ENCODE measurements around the gene DDO.
"Not testable (repeated sequence)": the region's sequence is repeated elsewhere in the genome, so short reads cannot be mapped to it uniquely, and the experiment has no call there.

The DDO gene

GRCh38 chr6:110415086-110415916 lies at the start of gene DDO:
Gene DDO (minus strand): TSS chr6:110415575. CDS start chr6:110413462, 2,113 bp downstream.
- Mint-ChIP-seq H3K4me3 (peak within 1 kb of the TSS; percentile 56), H3K27ac (ENCODE audit: low read depth) (peak within 1 kb of the TSS; percentile 50), H3K9me3 (no peaks in the 10 kb centered on the region), H3K4me1 (peaks cover 11% of the 10 kb centered on the region), H3K36me3 (ENCODE audit: insufficient read depth) (no peaks in the 10 kb centered on the region), H3K27me3 (peaks cover 34% of the 10 kb centered on the region)
- DNase-seq (ENCODE audit: low spot score in 2 of 2) (no peak), ATAC-seq (replicated peaks; ENCODE audit: extremely low read depth, poor library complexity, severe bottlenecking) (no peak)

- no peak for DNase-seq (ENCODE audit: low spot score in 2 of 2)
- H3K27ac Mint-ChIP-seq (ENCODE audit: low read depth): no peak overlapping the region
- peaks cover 42% of the 10 kb centered on the region for H3K27me3 Mint-ChIP-seq
- no peak for ATAC-seq (replicated peaks; ENCODE audit: extremely low read depth, poor library complexity, severe bottlenecking)
- no peaks in the 10 kb centered on the region for H3K9me3 Mint-ChIP-seq
- no peaks in the 10 kb centered on the region for H3K4me1 Mint-ChIP-seq
- no peak overlapping the region for H3K4me3 Mint-ChIP-seq
- no peaks in the 10 kb centered on the region for H3K36me3 Mint-ChIP-seq (ENCODE audit: insufficient read depth)
Observed at GRCh38 chr6:110462884-110463481, 47.6 kb upstream of the DDO start.

- ATAC-seq (replicated peaks; ENCODE audit: extremely low read depth, poor library complexity, severe bottlenecking) (no peak), DNase-seq (ENCODE audit: low spot score in 2 of 2) (no peak)
- Mint-ChIP-seq H3K27ac (ENCODE audit: low read depth) (no peak overlapping the region), H3K9me3 (no peaks in the 10 kb centered on the region), H3K4me3 (no peak overlapping the region), H3K27me3 (peaks cover 50% of the 10 kb centered on the region), H3K4me1 (no peaks in the 10 kb centered on the region), H3K36me3 (ENCODE audit: insufficient read depth) (no peaks in the 10 kb centered on the region)
Observed at GRCh38 chr6:110461376-110461775, 46.0 kb upstream of the DDO start.

GRCh38 chr6:110459137-110459536 lies 43.8 kb upstream of the DDO start:
- Mint-ChIP-seq H3K27me3 (peaks cover 40% of the 10 kb centered on the region), H3K4me1 (no peaks in the 10 kb centered on the region), H3K27ac (ENCODE audit: low read depth) (no peak overlapping the region), H3K4me3 (no peak overlapping the region), H3K36me3 (ENCODE audit: insufficient read depth) (no peaks in the 10 kb centered on the region), H3K9me3 (no peaks in the 10 kb centered on the region)
- ATAC-seq (replicated peaks; ENCODE audit: extremely low read depth, poor library complexity, severe bottlenecking) (no peak), DNase-seq (ENCODE audit: low spot score in 2 of 2) (no peak)

- no peak for DNase-seq (ENCODE audit: low spot score in 2 of 2)
- Mint-ChIP-seq H3K36me3 (ENCODE audit: insufficient read depth) (no peaks in the 10 kb centered on the region), H3K9me3 (no peaks in the 10 kb centered on the region), H3K27me3 (peaks cover 39% of the 10 kb centered on the region), H3K4me1 (no peaks in the 10 kb centered on the region), H3K27ac (ENCODE audit: low read depth) (no peak overlapping the region), H3K4me3 (no peak overlapping the region)
- ATAC-seq (replicated peaks; ENCODE audit: extremely low read depth, poor library complexity, severe bottlenecking): no peak
Observed at GRCh38 chr6:110458476-110458875, 43.1 kb upstream of the DDO start.

- not testable (repeated sequence) for H3K27ac Mint-ChIP-seq (ENCODE audit: low read depth); DNase-seq (ENCODE audit: low spot score in 2 of 2); ATAC-seq (replicated peaks; ENCODE audit: extremely low read depth, poor library complexity, severe bottlenecking); H3K9me3 Mint-ChIP-seq; H3K36me3 Mint-ChIP-seq (ENCODE audit: insufficient read depth); H3K4me3 Mint-ChIP-seq; H3K4me1 Mint-ChIP-seq
- peaks cover 45% of the 10 kb centered on the region for H3K27me3 Mint-ChIP-seq
Observed at GRCh38 chr6:110457567-110458175, 42.3 kb upstream of the DDO start.

GRCh38 chr6:110456694-110457093 lies 41.3 kb upstream of the DDO start:
- Mint-ChIP-seq H3K27ac (ENCODE audit: low read depth) (no peak overlapping the region), H3K4me3 (no peak overlapping the region)
- no peak for ATAC-seq (replicated peaks; ENCODE audit: extremely low read depth, poor library complexity, severe bottlenecking)

GRCh38 chr6:110449541-110449895 lies 34.1 kb upstream of the DDO start:
- Mint-ChIP-seq H3K36me3 (ENCODE audit: insufficient read depth) (no peaks in the 10 kb centered on the region), H3K27me3 (peaks cover 46% of the 10 kb centered on the region), H3K27ac (ENCODE audit: low read depth) (no peak overlapping the region), H3K4me1 (no peaks in the 10 kb centered on the region), H3K9me3 (no peaks in the 10 kb centered on the region), H3K4me3 (no peak overlapping the region)
- ATAC-seq (replicated peaks; ENCODE audit: extremely low read depth, poor library complexity, severe bottlenecking) (no peak), DNase-seq (ENCODE audit: low spot score in 2 of 2) (no peak)

More at GRCh38 chr6:110456694-110457093, 41.3 kb upstream of the DDO start:
- Mint-ChIP-seq H3K27me3 (peaks cover 55% of the 10 kb centered on the region), H3K9me3 (no peaks in the 10 kb centered on the region), H3K36me3 (ENCODE audit: insufficient read depth) (no peaks in the 10 kb centered on the region), H3K4me1 (no peaks in the 10 kb centered on the region)
- DNase-seq (ENCODE audit: low spot score in 2 of 2): no peak

GRCh38 chr6:110448846-110449540 lies 33.6 kb upstream of the DDO start:
- H3K4me3 Mint-ChIP-seq: no peak overlapping the region
- no peaks in the 10 kb centered on the region for H3K36me3 Mint-ChIP-seq (ENCODE audit: insufficient read depth)
- H3K27ac Mint-ChIP-seq (ENCODE audit: low read depth): no peak overlapping the region
- H3K4me1 Mint-ChIP-seq: no peaks in the 10 kb centered on the region
- peaks cover 46% of the 10 kb centered on the region for H3K27me3 Mint-ChIP-seq
- DNase-seq (ENCODE audit: low spot score in 2 of 2) (no peak), ATAC-seq (replicated peaks; ENCODE audit: extremely low read depth, poor library complexity, severe bottlenecking) (no peak)
- no peaks in the 10 kb centered on the region for H3K9me3 Mint-ChIP-seq

- DNase-seq (ENCODE audit: low spot score in 2 of 2): no peak
- peaks cover 46% of the 10 kb centered on the region for H3K27me3 Mint-ChIP-seq
- no peak for ATAC-seq (replicated peaks; ENCODE audit: extremely low read depth, poor library complexity, severe bottlenecking)
- H3K9me3 Mint-ChIP-seq: no peaks in the 10 kb centered on the region
- H3K36me3 Mint-ChIP-seq (ENCODE audit: insufficient read depth): no peaks in the 10 kb centered on the region
- H3K4me3 Mint-ChIP-seq: no peak overlapping the region
- no peak overlapping the region for H3K27ac Mint-ChIP-seq (ENCODE audit: low read depth)
- H3K4me1 Mint-ChIP-seq: no peaks in the 10 kb centered on the region
Observed at GRCh38 chr6:110447761-110448160, 32.4 kb upstream of the DDO start.

- ATAC-seq (replicated peaks; ENCODE audit: extremely low read depth, poor library complexity, severe bottlenecking): no peak
- no peak overlapping the region for H3K4me3 Mint-ChIP-seq
- H3K27ac Mint-ChIP-seq (ENCODE audit: low read depth): no peak overlapping the region
Observed at GRCh38 chr6:110446405-110446804, 31.0 kb upstream of the DDO start.

GRCh38 chr6:110440026-110440425 lies 24.7 kb upstream of the DDO start:
- no peak overlapping the region for H3K4me3 Mint-ChIP-seq
- peaks cover 78% of the 10 kb centered on the region for H3K27me3 Mint-ChIP-seq
- peaks cover 3% of the 10 kb centered on the region for H3K36me3 Mint-ChIP-seq (ENCODE audit: insufficient read depth)
- no peak for ATAC-seq (replicated peaks; ENCODE audit: extremely low read depth, poor library complexity, severe bottlenecking)
- no peaks in the 10 kb centered on the region for H3K4me1 Mint-ChIP-seq
- H3K9me3 Mint-ChIP-seq: peaks cover 2% of the 10 kb centered on the region
- no peak overlapping the region for H3K27ac Mint-ChIP-seq (ENCODE audit: low read depth)
- no peak for DNase-seq (ENCODE audit: low spot score in 2 of 2)

More at GRCh38 chr6:110446405-110446804, 31.0 kb upstream of the DDO start:
- H3K9me3 Mint-ChIP-seq: no peaks in the 10 kb centered on the region
- no peaks in the 10 kb centered on the region for H3K36me3 Mint-ChIP-seq (ENCODE audit: insufficient read depth)
- no peak for DNase-seq (ENCODE audit: low spot score in 2 of 2)
- no peaks in the 10 kb centered on the region for H3K4me1 Mint-ChIP-seq
- peaks cover 40% of the 10 kb centered on the region for H3K27me3 Mint-ChIP-seq
